DMS153 treated with DMSO at 0.1 percent for 48 hours (cell line): ENCODE measurements around the gene IVD.
A peak's percentile ranks its signal among the peaks of the same experiment; 100 is the strongest.

Experiments
- DNase-seq: peaks from one replicate; lab custom pipeline; 2025; ENCODE audit not compliant: unreplicated experiment; lab: John Stamatoyannopoulos, UW

The IVD gene

DNA sequence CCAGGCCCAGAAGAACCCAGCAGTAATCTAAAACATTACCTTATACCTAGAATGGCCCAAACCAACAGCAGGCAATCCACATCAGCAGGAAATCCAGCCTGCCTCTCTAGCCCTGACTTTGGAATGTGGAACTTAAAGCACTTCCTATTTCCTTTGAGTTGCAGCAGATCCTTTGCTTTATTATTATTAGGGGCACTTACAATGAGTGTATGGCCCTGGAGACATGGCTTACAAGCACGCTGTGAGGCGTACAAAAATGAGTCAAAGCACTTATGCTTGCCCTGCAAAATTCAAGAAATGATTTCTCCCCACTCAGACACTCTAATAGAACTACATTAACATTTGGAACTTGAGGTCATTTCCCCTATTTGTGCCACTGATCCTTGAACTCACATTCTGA lies 32.6 kb upstream of the IVD start:
- no peak for DNase-seq

GRCh38 chr15:40377606-40378005 lies 28.0 kb upstream of the IVD start:
- DNase-seq = no peak

DNA sequence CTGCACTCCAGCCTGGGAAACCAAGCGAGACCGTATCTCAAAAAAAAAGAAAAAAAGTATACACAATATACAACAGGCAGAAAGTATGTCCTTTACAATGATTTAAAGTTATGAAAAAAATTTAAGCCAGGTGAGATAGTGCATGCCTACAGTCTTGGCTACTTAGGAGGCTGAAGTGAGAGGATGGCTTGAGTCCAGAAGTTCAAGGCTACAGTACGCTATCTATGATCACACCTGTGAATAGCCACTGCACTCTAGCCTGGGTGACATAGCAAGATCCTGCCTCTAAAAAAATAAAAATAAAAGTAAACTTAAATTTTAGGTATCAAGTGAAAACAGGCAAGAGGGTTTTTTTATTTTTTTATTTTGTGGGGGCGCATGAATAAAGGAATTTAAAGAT lies 26.2 kb upstream of the IVD start:
- DNase-seq = no peak

DNA sequence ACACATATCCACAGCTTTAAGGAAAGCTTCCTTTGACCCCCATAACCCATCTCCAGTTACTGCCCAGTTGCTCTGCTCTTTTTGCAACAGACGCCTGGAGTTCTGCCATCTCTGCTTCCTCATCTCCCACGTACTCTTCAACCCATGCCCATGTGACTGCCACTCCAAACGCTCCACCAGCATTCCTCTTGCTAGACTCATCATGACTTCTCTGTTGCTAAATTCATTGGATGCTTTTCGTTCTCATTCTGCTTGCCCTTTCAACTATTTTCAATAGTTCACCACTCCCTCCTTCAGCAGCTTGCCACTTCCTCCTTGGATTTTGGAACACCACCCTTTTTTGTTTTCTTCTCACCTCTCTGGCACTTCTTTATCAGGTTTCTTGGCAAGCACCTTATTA lies 25.7 kb upstream of the IVD start:
- no peak for DNase-seq

DNA sequence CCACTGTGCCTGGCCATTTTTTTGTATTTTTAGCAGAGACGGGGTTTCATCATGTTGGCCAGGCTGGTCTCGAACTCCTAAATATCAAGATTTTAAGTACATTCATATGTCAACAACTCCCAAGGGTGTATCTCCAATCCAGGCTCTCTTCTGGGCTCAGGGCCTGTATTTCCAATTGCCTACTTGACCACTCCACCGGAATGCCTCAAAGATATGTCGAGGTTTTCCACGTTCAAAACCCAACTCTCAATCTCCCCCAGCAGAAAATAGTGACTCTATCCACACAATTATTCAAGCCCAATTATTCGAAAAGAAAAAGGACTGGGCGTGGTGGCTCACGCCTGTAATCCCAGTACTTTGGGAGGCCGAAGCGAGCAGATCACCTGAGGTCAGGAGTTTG lies 25.0 kb upstream of the IVD start:
- DNase-seq = no peak

DNA sequence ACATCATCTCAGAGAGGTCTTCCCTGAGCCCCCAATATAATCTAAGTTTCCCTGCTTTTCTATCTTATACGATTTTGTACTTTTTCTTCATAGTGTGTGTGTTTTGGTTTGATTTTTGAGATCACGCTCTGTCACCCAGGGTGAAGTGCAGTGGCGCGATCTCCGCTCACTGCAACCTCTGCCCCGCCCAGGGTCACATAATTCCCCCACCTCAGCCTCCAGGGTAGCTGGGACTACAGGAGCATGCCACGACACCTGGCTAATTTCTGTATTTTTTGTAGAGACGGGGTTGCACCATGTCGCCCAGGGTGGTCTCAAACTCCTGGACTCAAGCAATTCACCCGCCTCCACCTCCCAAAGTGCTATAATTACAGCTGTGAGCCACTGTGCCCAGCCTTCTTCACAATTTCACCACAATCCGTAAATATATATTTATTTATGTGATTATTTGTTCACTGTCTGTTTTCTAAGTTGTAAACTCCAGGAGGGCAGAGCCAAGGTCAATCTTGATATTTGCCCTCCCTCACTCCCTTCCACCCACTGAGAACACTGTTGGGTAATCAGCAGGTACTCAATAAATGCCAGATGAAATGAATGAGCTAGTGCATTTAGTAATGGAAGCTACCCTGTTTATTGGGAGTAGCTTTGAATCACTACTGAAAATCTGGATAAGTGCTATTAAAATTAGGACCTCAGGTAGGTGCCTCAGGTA lies 23.6 kb upstream of the IVD start:
- no peak for DNase-seq

DNA sequence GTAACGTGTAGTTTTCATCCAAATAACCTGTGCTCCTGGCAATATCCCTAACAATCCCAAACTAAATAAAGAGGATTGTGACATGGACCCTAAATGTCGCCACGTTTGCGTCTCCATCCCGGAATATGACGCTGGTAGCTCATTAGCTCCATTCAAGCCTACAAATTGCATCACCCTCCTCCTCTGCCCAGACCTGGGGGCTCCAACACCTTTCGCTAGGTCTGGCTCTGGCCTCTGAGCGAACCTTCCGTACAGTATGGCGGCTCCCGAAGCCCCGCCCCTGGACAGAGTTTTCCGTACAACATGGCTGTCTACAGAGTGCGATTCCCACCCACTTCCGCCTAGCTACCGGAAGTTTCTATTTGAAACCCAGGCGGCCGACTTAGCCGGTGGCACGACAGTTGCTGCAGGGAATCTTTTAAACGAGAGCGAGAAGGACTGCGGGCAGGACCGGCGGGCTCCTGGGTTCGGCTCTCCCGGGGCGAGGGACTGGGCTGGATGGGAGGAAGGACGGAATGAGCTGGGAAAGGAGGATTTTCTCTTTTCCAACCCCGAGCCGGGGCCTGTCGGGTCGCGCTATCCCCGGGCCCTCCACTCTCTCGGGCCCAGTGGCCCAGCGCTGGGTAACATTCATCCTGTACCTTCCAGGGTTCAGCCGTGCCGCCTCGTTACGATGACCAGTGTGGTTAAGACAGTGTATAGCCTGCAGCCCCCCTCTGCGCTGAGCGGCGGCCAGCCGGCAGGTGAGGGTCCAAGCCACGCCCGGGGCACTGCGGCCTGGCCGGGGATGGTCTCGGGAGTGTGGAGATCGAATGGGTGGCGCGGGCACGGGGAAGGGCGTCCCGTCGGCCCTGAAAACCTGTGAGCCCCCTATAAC lies 22.8 kb upstream of the IVD start, which contains the start of gene KNSTRN:
Gene KNSTRN, plus strand, starts transcription at position 142 of the 877 bp plus-strand sequence. Its CDS starts 115 bp downstream, at position 257.
- DNase-seq = peak; percentile 42

DNA sequence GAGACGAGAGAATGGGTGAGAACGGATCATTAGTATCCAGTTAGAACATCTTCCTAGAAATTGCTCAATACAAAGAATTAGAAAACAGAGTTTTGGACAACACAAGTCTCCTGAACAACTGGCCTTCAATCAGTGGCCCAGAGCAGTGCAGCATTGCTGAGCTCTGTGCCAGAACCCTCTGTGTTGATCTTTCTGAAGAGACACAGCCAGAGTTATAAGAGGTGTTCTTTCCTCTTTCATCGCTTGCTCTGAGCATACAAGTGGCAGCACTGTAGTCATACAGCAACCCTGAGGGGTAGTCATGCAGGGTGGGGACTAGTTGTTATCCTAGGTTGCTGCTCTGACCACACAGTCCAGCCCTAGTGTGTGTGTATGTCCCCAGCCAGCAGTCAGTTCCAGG lies 19.1 kb upstream of the IVD start:
- DNase-seq = no peak

DNA sequence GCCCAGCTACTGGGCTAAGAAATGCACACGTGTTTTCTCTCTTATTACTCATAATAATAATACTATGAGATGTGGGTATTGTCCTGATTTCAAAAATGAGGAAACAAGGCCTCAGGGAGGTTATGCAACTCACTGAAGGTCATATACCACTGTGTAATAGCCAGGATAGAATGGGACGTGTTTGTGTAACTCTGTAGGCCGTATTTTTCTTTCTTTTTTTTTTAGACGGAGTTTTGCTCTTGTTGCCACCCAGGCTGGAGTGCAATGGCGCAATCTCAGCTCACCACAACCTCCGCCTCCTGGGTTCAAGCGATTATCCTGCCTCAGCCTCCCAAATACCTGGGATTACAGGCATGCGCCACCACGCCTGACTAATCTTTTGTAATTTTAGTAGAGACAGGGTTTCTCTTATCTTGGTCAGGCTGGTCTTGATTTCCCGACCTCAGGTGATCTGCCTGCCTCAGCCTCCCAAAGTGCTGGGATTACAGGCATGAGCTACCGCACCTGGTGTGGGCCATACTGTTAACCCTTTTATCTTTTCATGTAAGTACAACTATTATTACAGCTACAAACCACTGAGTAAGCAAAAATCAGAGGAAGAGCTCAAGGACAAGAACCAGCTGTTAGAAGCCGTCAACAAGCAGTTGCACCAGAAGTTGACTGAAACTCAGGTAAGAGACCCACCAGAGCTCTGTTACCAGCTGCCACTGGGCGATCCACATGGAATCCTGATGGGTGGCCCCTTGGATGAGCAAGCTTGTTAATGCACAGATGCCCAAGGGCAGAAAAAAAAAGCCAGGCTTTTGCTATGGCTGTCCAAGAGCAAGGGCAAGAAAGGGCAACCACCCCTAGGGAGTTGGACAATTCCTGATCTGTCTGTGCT lies 16.4 kb upstream of the IVD start:
- DNase-seq = no peak

DNA sequence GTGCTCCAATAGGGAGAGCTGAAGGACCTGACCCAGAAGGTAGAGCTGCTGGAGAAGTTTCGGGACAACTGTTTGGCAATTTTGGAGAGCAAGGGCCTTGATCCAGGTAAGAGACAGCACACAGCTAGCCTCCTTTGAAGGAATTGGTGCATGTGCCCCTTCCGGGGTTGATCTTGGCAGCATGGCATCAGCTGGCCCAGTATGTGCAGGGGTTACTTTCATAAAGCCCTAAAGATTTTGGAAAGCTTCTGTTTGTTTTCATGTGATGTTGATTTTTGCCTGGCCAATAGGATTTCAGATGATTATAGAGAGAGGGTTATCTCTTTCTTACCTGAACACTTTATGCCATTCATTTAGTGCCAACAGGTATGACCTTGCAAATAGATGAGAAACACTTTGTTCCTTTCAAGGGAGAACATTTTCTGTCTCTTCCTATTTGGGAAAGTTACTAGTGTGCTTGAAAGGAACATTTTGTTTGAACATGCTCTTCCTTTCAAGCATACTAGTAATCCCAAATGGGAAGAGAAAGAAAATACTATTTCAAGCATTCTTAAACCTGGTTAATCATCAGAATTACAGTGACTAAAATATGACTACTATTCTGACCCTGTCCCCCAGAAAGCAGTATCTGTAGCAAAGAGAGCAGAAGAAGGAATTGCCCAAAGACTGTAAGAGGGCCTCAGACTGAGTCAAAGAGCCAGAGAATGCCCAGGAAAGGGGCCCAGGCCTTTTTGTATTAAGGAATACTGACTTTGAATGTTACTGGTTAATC lies 15.6 kb upstream of the IVD start:
- no peak for DNase-seq

GRCh38 chr15:40392986-40393948 lies 12.3 kb upstream of the IVD start:
- DNase-seq = no peak

DNA sequence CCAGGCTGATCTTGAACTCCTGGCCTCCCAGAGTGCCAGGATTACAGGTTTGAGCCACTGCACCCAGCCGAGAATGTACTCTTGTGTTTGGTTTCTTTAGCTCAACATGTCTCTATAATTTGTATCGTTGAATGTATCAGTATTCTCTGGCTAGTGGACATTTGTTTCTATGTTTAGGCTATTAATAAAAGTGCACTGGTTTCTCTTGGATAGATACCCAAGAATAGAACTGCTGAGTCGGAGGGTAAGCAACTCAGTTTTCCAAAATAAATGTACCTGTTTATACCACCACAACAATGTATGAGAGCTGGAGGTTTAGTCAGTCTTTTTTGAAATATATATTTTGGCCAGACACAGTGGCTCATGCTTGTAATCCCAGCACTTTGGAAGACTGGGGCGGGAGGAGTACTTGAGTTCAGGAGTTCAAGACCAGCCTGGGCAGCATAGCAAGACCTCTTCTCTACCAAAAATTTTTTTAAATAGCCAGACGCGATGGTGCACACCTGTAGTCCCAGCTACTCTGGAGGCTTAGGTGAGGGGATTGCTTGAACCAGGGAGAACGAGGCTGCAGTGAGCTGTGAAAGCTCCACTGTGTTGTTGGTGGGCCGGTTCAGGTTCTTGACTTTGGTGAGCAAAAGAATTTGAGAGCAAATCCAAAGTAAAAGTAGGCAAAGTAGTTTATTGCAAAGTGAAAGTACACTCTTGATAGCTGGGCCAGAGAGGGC lies 7.7 kb upstream of the IVD start:
- DNase-seq = no peak

DNA sequence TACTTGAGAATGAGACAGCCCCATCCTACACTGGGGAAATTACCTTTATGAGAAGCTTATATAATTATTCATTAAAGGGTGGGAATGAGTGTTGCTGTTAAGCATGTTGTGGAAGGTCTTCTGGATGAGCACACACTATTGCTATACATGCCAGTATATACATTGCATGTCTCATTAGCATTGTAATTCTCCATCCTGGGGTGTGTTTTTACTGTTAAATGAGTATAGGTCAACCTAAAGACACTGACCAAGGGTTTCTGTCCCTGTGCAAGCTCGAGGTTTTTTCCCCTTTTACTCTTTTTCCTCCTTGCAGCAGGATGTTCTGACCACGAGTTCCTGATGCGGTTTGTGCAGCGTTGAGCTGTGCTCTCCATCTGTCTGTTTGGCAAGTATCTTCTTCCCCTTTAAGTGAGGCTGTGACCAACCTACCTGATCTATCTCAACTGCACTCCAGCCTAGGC lies 7.2 kb upstream of the IVD start:
- no peak for DNase-seq

- no peak for DNase-seq
Measured at GRCh38 chr15:40399370-40399769, 6.2 kb upstream of the IVD start.

DNA sequence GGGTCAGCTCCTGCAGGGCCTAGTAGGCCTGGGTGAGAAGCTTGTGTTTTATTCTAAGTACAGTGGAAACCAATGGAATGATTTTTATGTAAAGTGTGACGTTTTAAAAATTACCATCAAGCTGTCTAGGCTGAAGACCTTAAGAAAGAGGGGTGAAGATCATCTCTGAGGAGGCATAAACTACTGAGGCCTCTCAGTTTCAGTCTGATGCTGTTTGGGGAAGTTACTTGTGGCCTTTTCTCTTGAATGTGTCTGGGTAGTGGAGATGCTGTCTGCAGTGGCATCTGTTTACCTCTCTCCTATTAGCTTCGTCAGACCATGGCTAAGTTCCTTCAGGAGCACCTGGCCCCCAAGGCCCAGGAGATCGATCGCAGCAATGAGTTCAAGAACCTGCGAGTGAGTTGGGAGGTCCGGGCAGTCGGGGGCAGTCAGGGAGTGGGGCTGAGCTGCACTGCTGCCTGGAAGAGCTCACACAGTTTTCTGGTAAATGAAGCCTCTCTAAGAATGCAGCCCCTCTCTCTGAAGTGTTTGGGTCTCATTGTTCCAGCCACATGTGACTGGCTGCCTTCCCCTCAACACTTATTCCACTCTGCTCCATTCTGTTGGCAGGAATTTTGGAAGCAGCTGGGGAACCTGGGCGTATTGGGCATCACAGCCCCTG lies 1.9 kb downstream of the IVD start:
- DNase-seq = no peak

DNA sequence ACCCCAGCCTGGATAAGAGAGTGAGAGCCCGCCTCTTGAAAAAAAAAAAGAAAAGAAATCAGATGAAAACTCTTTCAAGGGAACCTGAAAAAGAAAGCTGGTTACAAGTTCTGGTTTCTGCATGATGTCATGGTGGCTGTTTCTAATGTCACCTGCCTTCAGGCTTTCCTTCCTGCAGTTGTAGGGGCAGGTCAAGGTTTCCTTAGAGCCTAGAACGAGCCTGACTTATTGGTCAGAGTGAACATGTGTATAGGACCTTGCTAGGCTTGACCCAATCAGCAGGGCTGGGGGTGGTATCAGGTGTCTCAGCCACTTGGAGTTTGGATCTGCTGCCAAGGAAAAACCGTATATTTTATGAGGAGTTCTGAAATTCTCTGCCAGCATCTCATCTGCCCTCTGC lies 3.8 kb downstream of the IVD start:
- no peak for DNase-seq

GRCh38 chr15:40410476-40410875 lies 4.9 kb downstream of the IVD start:
- no peak for DNase-seq

- DNase-seq = no peak
Measured at GRCh38 chr15:40412095-40412759, 6.6 kb downstream of the IVD start.
